T-helper 2 cell treated with Interferon-gamma antibody and Interleukin-4, amounts not matched to agents 5 μg/mL and 100 μg/mL, for 36 hours (primary cell): Measurements from ENCODE around the gene ODAD3.
"Not testable (repeated sequence)": the region's sequence is repeated elsewhere in the genome, so short reads cannot be mapped to it uniquely, and the experiment has no call there.

Experiments
- DNase-seq: peaks from one replicate; pipeline ENCODE4 v3.0.0; 2021; ENCODE audit warnings: low spot score
- H3K27ac Mint-ChIP-seq: one replicate; pipeline ENCODE4 v1.8.0; 2021; ENCODE audit warnings: mild to moderate bottlenecking, mixed read lengths
- H3K27me3 Mint-ChIP-seq: one replicate; pipeline ENCODE4 v1.8.0; 2021; ENCODE audit warnings: low read depth, mixed read lengths
- H3K36me3 Mint-ChIP-seq: one replicate; pipeline ENCODE4 v1.8.0; 2021; ENCODE audit warnings: low read depth, mixed read lengths
- H3K4me1 Mint-ChIP-seq: one replicate; pipeline ENCODE4 v1.8.0; 2021; ENCODE audit warnings: low read depth, mixed read lengths
- H3K4me3 Mint-ChIP-seq: one replicate; pipeline ENCODE4 v1.8.0; 2022; ENCODE audit warnings: mild to moderate bottlenecking, moderate library complexity, mixed read lengths
- H3K9me3 Mint-ChIP-seq: one replicate; pipeline ENCODE4 v1.8.0; 2021; ENCODE audit warnings: mixed read lengths

The ODAD3 gene

DNA sequence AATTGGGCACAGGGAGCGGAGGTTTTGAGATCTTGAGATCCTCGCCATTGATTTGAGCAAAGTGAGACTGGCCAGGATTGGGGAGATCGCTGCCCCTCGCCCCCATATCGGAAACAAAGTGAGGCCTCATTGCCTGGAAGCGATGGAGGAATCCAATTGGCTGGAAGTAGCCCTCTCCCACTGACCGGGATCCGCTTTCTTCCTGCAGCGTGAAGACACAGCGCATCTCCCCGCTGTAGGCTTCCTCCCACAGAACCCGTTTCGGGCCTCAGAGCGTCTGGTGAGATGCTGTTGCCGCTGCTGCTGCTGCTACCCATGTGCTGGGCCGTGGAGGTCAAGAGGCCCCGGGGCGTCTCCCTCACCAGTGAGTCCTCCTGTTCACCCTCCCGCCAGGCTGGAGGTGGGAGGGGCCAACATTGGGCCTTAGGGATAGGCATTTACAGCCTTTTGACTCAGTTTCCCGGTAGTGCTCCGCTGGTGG is 952 bp upstream of the ODAD3 start:
- Mint-ChIP-seq H3K27ac (peak overlapping the region; percentile 97), H3K9me3 (no peaks in the 10 kb centered on the region), H3K4me1 (peaks cover 16% of the 10 kb centered on the region), H3K27me3 (no peaks in the 10 kb centered on the region), H3K36me3 (peaks cover 31% of the 10 kb centered on the region), H3K4me3 (peak overlapping the region; percentile 100)
- peak; percentile 10 for DNase-seq

GRCh38 chr19:11434703-11435056 is 241 bp downstream of the ODAD3 start:
- DNase-seq: no peak
- Mint-ChIP-seq H3K4me1 (peaks cover 16% of the 10 kb centered on the region), H3K4me3 (peak overlapping the region; percentile 100), H3K9me3 (no peaks in the 10 kb centered on the region), H3K27me3 (peaks cover 2% of the 10 kb centered on the region), H3K36me3 (peaks cover 26% of the 10 kb centered on the region), H3K27ac (peak overlapping the region; percentile 97)

DNA sequence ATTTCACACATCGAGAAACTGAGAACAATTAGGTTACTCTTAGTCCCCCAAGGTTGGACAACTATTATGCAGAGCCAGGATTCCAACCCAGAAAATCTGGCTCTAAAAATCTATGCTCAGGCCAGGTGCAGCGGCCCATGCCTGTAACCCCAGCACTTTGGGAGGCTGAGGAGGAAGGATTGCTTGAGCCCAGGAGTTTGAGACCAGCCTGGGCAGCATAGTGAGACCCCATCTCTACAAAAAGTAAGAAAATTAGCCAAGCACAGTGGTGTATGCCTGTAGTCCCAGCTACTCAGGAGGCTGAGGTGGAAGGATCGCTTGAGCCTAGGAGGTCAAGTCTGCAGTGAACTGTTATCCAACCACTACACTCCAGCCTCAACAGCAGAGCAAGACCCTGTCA is 1.4 kb downstream of the ODAD3 start:
- Mint-ChIP-seq H3K36me3 (peaks cover 21% of the 10 kb centered on the region), H3K4me3 (peak overlapping the region; percentile 18), H3K4me1 (peaks cover 16% of the 10 kb centered on the region)
- H3K27ac Mint-ChIP-seq, H3K9me3 Mint-ChIP-seq, H3K27me3 Mint-ChIP-seq, DNase-seq: not testable (repeated sequence)

DNA sequence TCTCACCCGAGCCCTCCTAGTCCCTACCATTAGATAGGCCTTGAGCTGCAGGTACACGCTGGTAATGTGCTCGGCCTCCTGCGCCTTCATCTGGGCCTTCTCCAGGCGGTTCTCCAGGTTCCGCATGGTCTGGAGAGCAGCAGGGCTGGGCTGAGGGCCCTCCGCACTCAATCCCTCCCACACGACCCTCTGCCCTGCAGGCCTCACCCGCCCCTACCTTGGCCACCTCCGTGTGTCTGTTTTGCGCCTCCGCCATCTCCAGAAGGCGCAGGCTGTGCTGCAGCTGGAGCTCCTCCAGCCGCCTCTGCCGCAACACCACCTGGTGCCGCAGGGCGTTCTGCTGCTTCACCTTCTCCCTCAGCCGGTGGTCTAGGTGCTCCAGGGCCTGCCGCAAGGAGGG is 8.3 kb downstream of the ODAD3 start:
- no peak for DNase-seq
- peaks cover 11% of the 10 kb centered on the region for H3K4me1 Mint-ChIP-seq
- no peak overlapping the region for H3K4me3 Mint-ChIP-seq
- no peak overlapping the region for H3K27ac Mint-ChIP-seq
- no peaks in the 10 kb centered on the region for H3K36me3 Mint-ChIP-seq
- H3K27me3 Mint-ChIP-seq: peaks cover 24% of the 10 kb centered on the region
- peaks cover 4% of the 10 kb centered on the region for H3K9me3 Mint-ChIP-seq

- no peaks in the 10 kb centered on the region for H3K36me3 Mint-ChIP-seq
- H3K4me1 Mint-ChIP-seq: peaks cover 15% of the 10 kb centered on the region
- no peak overlapping the region for H3K4me3 Mint-ChIP-seq
- peaks cover 4% of the 10 kb centered on the region for H3K9me3 Mint-ChIP-seq
- no peak overlapping the region for H3K27ac Mint-ChIP-seq
- H3K27me3 Mint-ChIP-seq: peaks cover 31% of the 10 kb centered on the region
- DNase-seq: no peak
Measured at GRCh38 chr19:11425719-11426457, 9.0 kb downstream of the ODAD3 start.

DNA sequence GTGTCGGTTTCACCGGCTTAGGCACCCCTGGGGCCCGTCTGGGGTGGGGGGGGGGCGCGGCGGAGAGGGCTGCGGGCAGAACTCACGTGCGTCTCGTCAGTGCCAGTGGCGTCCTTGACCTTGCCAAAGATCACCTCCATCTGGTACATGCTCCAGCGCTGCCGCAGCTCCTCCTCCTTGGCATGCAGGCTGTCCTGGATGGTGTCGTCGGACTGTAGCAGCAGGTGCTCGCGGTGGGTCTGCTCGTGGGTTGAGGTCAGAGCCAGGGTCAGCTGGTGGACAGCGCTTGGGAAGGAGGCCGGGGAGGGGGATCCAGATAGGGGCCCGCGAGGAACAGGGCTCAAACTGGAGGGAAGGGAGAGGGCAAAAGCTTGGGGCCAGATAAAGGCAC is 11.1 kb downstream of the ODAD3 start:
- H3K27ac Mint-ChIP-seq: no peak overlapping the region
- H3K27me3 Mint-ChIP-seq: peaks cover 46% of the 10 kb centered on the region
- no peak for DNase-seq
- no peak overlapping the region for H3K4me3 Mint-ChIP-seq
- peaks cover 4% of the 10 kb centered on the region for H3K9me3 Mint-ChIP-seq
- H3K4me1 Mint-ChIP-seq: peaks cover 18% of the 10 kb centered on the region
- no peaks in the 10 kb centered on the region for H3K36me3 Mint-ChIP-seq

GRCh38 chr19:11423164-11423790 is 11.6 kb downstream of the ODAD3 start:
- peaks cover 51% of the 10 kb centered on the region for H3K27me3 Mint-ChIP-seq
- peak overlapping the region; percentile 76 for H3K4me3 Mint-ChIP-seq
- peaks cover 4% of the 10 kb centered on the region for H3K9me3 Mint-ChIP-seq
- no peak overlapping the region for H3K27ac Mint-ChIP-seq
- no peak for DNase-seq
- peaks cover 18% of the 10 kb centered on the region for H3K4me1 Mint-ChIP-seq
- H3K36me3 Mint-ChIP-seq: no peaks in the 10 kb centered on the region

DNA sequence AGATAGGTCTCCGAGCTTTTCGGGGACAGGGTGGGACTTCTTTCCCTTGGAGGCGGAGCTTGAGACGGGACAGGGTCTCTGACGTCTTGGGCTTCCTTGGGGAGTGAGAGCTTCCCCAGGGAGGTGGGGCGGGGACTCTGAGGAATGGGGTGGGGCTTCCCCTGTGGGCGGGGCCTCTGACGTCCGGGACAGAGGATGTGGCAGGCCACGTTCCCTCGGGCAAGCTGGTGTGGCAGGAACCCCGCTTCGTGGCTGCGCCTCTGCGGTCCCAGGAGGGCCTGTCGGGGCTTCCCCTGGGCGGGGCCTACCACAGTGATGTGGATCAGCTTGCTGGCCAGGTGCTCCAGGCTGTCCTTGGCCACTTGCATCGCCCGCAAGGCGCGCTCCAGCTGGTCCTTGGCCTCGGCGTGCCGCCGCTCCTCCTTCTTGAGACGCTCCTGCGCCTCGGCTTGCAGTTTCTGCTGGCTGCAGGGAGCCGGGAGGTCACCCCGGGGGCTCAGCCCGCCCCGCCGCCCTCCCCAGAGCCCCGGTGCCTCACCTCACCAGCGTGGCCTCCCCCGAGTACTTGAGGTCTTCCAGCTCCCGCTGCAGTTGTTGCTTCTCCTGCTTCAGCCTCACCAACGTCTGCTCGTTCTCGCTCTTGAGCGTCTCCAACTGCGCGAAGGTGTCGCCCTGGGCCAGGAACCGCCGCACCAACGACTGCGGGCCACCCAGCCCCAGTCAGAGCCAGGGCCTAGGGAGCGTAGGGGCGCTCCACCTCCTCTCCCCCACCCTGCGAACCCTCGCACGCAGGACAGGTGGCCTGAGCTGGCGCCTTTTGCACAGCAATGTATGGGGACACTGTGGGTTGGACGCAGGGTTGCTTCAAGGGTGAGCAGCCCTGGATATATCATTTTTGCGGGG is 12.5 kb downstream of the ODAD3 start:
- H3K27me3 Mint-ChIP-seq: peaks cover 59% of the 10 kb centered on the region
- peaks cover 4% of the 10 kb centered on the region for H3K9me3 Mint-ChIP-seq
- H3K27ac Mint-ChIP-seq: no peak overlapping the region
- peak overlapping the region; percentile 76 for H3K4me3 Mint-ChIP-seq
- no peaks in the 10 kb centered on the region for H3K36me3 Mint-ChIP-seq
- peaks cover 18% of the 10 kb centered on the region for H3K4me1 Mint-ChIP-seq
- peak; percentile 74 for DNase-seq

GRCh38 chr19:11421371-11422098 is 13.4 kb downstream of the ODAD3 start:
- Mint-ChIP-seq H3K27me3 (peaks cover 67% of the 10 kb centered on the region), H3K27ac (no peak overlapping the region), H3K4me1 (peaks cover 18% of the 10 kb centered on the region), H3K9me3 (peaks cover 4% of the 10 kb centered on the region), H3K36me3 (no peaks in the 10 kb centered on the region), H3K4me3 (peak overlapping the region; percentile 55)
- peak; percentile 26 for DNase-seq

DNA sequence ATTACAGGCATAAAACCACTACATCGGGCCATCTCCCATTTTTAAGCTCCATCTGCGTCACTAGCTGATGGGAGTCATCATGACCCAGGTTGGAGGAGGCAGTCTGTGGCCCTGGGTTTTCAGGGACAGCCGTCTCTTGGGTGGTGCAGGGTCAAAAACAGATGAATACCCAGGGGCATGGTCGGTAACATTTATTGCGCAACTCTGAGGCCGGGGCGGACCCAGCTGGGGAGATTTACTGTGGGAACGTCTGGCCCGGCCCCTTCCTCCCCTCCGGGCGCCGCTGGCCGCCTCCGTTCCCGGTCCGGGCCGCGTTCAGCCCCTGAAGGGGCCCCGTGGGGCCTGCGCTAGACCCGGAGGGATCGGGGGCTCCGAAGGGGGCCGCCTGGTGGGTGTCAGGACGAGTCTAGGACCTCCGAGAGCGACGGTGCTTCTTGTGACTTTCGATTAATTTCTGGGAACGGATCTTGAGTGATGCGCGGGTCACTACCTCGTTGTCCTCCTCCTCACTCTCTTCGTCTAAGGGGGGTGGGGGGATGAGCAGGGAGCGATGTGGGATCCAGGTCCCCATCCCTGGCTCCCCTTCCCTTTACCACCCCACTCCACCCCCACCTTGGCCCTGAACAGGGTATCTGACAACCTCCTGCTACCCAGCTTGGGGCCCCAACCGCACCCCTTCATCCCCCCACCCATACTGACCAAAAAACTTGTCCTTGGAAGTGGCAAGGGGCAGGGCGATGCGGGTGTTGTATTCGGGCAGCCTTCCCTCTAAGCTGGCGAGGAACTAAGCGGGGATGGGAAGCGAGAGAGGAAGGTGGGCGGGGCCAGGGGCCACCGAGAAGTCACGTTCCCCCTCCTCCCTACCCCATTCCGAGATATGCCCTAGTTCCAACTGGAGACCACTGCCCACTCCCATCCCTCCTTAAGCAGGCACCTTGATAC is 14.2 kb downstream of the ODAD3 start:
- no peak for DNase-seq
- Mint-ChIP-seq H3K27me3 (peaks cover 71% of the 10 kb centered on the region), H3K27ac (no peak overlapping the region)

DNA sequence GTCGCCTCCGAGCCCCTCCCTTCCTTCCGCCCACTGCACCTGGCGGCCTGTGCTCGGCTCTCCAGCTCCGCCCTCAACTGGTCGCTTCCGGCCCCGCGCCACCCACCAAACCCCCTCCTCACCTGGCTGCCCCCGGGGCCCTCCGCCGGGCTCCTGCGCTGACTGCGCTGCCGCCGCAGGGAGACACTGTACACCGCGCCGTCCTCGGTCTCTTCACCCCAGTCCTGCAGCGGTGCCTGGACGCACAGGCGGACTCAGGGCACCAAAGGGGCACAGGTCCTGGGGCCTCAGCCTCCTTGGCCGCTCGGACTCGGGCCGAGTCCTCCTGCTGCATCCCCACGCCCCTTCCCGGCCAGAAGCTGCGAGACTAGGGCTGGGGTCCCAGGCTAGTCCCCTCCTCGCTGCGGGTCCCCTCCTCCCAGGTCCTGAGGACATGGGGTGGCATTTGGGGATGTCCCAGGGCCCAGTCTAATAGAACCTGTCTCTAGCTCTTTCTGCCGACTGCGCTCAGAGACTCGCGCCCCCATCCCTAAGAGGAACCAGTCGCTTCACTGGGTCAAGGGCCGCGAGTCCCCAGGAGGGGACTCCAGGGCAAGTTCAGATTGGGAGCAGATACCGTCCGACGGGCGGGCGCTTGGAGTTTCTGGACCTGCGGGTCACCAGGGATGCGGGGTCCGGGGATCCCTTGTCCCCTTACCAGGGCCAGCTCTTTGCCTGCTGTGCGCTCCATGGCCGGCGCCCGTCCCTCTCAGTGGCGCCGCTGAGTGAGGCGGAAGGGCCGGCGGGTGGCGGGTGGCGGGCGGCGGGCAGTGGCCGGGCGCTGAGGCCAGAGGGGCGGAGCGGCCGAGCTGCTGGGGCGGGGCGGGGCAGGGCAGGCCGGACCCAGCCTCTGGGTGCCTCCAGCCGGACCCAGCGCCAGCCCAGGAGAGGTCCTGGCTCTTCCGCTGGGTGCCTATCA is 16.1 kb downstream of the ODAD3 start, which contains the start of gene RGL3:
Gene RGL3, minus strand, starts transcription at position 766 of the 958 bp plus-strand sequence. Its CDS starts 36 bp downstream, at position 730.
- peaks cover 17% of the 10 kb centered on the region for H3K4me1 Mint-ChIP-seq
- no peaks in the 10 kb centered on the region for H3K9me3 Mint-ChIP-seq
- DNase-seq: no peak
- peaks cover 74% of the 10 kb centered on the region for H3K27me3 Mint-ChIP-seq
- H3K4me3 Mint-ChIP-seq: peak within 1 kb of the TSS; percentile 63
- no peak within 1 kb of the TSS for H3K27ac Mint-ChIP-seq
- H3K36me3 Mint-ChIP-seq: no peaks in the 10 kb centered on the region

More for the DNA sequence above, 14.2 kb downstream of the ODAD3 start:
- H3K4me3 Mint-ChIP-seq: peak overlapping the region; percentile 63
- H3K36me3 Mint-ChIP-seq: no peaks in the 10 kb centered on the region
- peaks cover 18% of the 10 kb centered on the region for H3K4me1 Mint-ChIP-seq
- peaks cover 4% of the 10 kb centered on the region for H3K9me3 Mint-ChIP-seq

DNA sequence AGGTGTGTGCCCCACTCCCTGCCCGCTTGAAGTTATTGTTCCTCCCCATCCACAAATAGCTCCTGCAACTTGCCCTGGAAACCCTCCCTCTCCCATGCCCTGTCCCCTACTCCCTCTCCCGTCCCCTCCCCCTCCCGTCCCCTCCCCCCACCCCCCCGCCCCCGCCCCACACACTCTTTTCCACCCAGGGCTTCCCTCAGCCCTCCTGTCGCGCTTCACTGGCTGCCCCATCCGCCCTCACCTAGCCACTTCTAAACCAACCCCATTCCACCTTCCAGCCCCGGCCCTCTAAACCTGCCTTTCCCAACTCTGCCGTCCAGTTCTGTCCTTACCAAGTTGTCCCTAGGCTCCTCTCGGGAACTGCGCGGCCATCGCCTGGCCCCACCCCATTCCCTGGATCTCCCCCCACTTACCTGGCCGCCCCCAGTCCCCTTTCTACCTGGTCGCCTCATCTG is 16.8 kb downstream of the ODAD3 start:
- H3K36me3 Mint-ChIP-seq: no peaks in the 10 kb centered on the region
- peaks cover 12% of the 10 kb centered on the region for H3K4me1 Mint-ChIP-seq
- no peak overlapping the region for H3K27ac Mint-ChIP-seq
- peaks cover 67% of the 10 kb centered on the region for H3K27me3 Mint-ChIP-seq
- H3K9me3 Mint-ChIP-seq: no peaks in the 10 kb centered on the region
- no peak for DNase-seq
- H3K4me3 Mint-ChIP-seq: no peak overlapping the region
